Right lobe of liver (tissue), 4 donors: Measurements from ENCODE around the gene VWA8.

Source experiments
- POLR2A ChIP-seq: fragments of 450-650 bp; IDR thresholded peaks from one replicate; pipeline ENCODE4 v1.6.1; 2017; ENCODE audit warnings: antibody characterized with exemption, mild to moderate bottlenecking
- TF ChIP-seq, protein P1 (sequence below), 4 donors: fragments of 200-600 bp in 3 of 4; fragments of 450-650 bp in 1 of 4; IDR thresholded peaks; one replicate each; pipeline versions ENCODE4 v1.5.1 to v1.8.0; 2016 to 2022; ENCODE audit warnings: antibody characterized with exemption in 4 of 4, mild to moderate bottlenecking in 2 of 4
- donor health status: DM: no; HTN: no; CAD: no.
- donor health status: DM: no; HTN: no; CAD: no.
- donor health status: DM: no; HTN: yes; CAD: no.

- TF ChIP-seq, protein P1, sequence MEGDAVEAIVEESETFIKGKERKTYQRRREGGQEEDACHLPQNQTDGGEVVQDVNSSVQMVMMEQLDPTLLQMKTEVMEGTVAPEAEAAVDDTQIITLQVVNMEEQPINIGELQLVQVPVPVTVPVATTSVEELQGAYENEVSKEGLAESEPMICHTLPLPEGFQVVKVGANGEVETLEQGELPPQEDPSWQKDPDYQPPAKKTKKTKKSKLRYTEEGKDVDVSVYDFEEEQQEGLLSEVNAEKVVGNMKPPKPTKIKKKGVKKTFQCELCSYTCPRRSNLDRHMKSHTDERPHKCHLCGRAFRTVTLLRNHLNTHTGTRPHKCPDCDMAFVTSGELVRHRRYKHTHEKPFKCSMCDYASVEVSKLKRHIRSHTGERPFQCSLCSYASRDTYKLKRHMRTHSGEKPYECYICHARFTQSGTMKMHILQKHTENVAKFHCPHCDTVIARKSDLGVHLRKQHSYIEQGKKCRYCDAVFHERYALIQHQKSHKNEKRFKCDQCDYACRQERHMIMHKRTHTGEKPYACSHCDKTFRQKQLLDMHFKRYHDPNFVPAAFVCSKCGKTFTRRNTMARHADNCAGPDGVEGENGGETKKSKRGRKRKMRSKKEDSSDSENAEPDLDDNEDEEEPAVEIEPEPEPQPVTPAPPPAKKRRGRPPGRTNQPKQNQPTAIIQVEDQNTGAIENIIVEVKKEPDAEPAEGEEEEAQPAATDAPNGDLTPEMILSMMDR (IDR thresholded peaks at IDR 0.05), result no peak
- no peak for TF ChIP-seq POLR2A
Observed at GRCh38 chr13:41854758-41855157, 106.2 kb downstream of the VWA8 start.
